ENCODE data around the gene MACROD1. TPM values are rescaled to one million over a fixed set of nuclear protein-coding genes. Genes with fewer than 3 reads are reported as not detected.

Gene MACROD1
- total and polyA plus RNA-seq, 2 of the 13 experiments (the other 11 are each of a cell fraction or from before 2014, with no cell fraction given) = 23.1 to 34.5 TPM

GRCh38 chr11:63974259-63975143 lies 191.4 kb downstream of the MACROD1 start, which contains the start of gene COX8A (continued):
- TF ChIP-seq ZSCAN12 (CRISPR knock-in tag; IDR thresholded peaks at IDR 0.05) = 0 out of 2 replicates have a peak, but pooled peaks have one; percentile 23
- 0 out of 2 replicates have a peak, but pooled peaks have one; percentile 64 for TF ChIP-seq REL (CRISPR knock-in tag; conservative IDR thresholded peaks at IDR 0.05)
- TF ChIP-seq ZNF768 (CRISPR knock-in tag; IDR thresholded peaks at IDR 0.05) = peak; percentile 56
- no peak for TF ChIP-seq RFX3 (CRISPR knock-in tag; IDR thresholded peaks at IDR 0.05)
- no peak for TF ChIP-seq MYNN (CRISPR knock-in tag; IDR thresholded peaks at IDR 0.05; ENCODE audit: low read depth)
- no peak for TF ChIP-seq FIP1L1 (IDR thresholded peaks at IDR 0.05; ENCODE audit: borderline replicate concordance, insufficient read depth, low read depth, low read length)
- peak; percentile 92 for TF ChIP-seq ZFX (CRISPR knock-in tag; IDR thresholded peaks at IDR 0.05; ENCODE audit: low read depth)
- no peak for TF ChIP-seq HNRNPK (IDR thresholded peaks at IDR 0.05; ENCODE audit: low read depth, low read length, poor library complexity, severe bottlenecking)
- TF ChIP-seq MZF1 (CRISPR knock-in tag; IDR thresholded peaks at IDR 0.05; ENCODE audit: borderline replicate concordance) = peak; percentile 81; the same call in 1 of the 2 replicates
- TF ChIP-seq, protein P1, sequence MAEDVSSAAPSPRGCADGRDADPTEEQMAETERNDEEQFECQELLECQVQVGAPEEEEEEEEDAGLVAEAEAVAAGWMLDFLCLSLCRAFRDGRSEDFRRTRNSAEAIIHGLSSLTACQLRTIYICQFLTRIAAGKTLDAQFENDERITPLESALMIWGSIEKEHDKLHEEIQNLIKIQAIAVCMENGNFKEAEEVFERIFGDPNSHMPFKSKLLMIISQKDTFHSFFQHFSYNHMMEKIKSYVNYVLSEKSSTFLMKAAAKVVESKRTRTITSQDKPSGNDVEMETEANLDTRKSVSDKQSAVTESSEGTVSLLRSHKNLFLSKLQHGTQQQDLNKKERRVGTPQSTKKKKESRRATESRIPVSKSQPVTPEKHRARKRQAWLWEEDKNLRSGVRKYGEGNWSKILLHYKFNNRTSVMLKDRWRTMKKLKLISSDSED (CRISPR knock-in tag; IDR thresholded peaks at IDR 0.05) = no peak
- TF ChIP-seq RARG (CRISPR knock-in tag; IDR thresholded peaks at IDR 0.05; ENCODE audit: low read depth) = no peak
- TF ChIP-seq KDM6A (CRISPR knock-in tag; IDR thresholded peaks at IDR 0.05; ENCODE audit: low read depth) = no peak
- TF ChIP-seq ZNF460 (CRISPR knock-in tag; IDR thresholded peaks at IDR 0.05; ENCODE audit: borderline replicate concordance) = 0 out of 2 replicates have a peak, but pooled peaks have one; percentile 45
- TF ChIP-seq YEATS4 (CRISPR knock-in tag; IDR thresholded peaks at IDR 0.05; ENCODE audit: borderline replicate concordance) = peak; percentile 88
- no peak for TF ChIP-seq RNF219 (CRISPR knock-in tag; IDR thresholded peaks at IDR 0.05)
- TF ChIP-seq ARHGAP35 (CRISPR knock-in tag; IDR thresholded peaks at IDR 0.05; ENCODE audit: borderline replicate concordance) = no peak
- no peak for TF ChIP-seq THAP7 (CRISPR knock-in tag; IDR thresholded peaks at IDR 0.05)
- no peak for TF ChIP-seq ZNF484 (CRISPR knock-in tag; IDR thresholded peaks at IDR 0.05; ENCODE audit: borderline replicate concordance, low read depth)
- no peak for TF ChIP-seq ZNF235 (CRISPR knock-in tag; IDR thresholded peaks at IDR 0.05; ENCODE audit: borderline replicate concordance)
- no peak for TF ChIP-seq ZEB1 (IDR thresholded peaks at IDR 0.05; ENCODE audit: insufficient replicate concordance, low read depth)
- TF ChIP-seq SUZ12 (IDR thresholded peaks at IDR 0.05; ENCODE audit: low read depth, low read length) = no peak
- peak; percentile 30; the same call in 1 of the 2 replicates for TF ChIP-seq RARA (CRISPR knock-in tag; IDR thresholded peaks at IDR 0.05)
- TF ChIP-seq ATF1 (CRISPR knock-in tag; IDR thresholded peaks at IDR 0.05) = peak; percentile 92
- TF ChIP-seq RAD21 (CRISPR knock-in tag; IDR thresholded peaks at IDR 0.05) = peak; percentile 39; the same call in 1 of the 2 replicates

All from HepG2 (cell line).